Stimulated activated CD4-positive, alpha-beta T cell treated with anti-CD3 and anti-CD28 coated beads, TNF-alpha, amount 100 ng/mL, for 4 hours (primary cell): ENCODE measurements around the gene PNMA8A.
"Not testable (repeated sequence)": the region's sequence is repeated elsewhere in the genome, so short reads cannot be mapped to it uniquely, and the experiment has no call there.

Experiments
- DNase-seq, 3 experiments: peaks; one replicate each; pipeline ENCODE4 v3.0.0-alpha.2; 2020; ENCODE audit warnings: low read depth in 3 of 3

The PNMA8A gene

DNA sequence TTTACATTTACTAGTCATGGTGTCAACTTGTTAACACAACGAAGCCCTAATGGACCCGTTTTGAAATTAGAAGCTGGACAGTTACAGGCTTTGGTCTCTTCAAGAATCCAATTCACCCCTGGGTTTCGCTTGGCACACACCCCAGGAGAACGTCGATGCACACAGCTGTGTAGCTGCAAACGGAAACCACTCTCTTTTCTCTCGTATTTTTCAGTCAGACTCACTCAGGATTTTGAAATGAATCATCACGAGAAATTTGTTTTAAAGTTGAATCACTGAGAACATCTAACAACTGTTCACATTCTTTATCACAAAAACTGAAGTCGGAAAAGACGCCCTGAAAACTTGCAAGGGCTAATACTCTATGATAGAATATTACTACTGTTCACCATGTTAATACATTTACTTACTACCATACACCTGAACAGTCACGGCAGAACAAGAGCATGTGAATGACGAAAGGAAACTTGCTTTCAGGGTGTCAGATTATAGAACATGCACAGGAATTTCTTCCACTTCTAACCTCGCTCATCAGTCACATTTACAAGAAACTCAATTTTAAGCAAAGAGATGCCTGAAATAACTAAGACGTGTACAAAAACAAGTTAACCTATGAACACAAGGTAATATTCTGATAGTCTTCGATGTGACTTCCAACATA lies 4.7 kb downstream of the PNMA8A start:
- DNase-seq: no peak

DNA sequence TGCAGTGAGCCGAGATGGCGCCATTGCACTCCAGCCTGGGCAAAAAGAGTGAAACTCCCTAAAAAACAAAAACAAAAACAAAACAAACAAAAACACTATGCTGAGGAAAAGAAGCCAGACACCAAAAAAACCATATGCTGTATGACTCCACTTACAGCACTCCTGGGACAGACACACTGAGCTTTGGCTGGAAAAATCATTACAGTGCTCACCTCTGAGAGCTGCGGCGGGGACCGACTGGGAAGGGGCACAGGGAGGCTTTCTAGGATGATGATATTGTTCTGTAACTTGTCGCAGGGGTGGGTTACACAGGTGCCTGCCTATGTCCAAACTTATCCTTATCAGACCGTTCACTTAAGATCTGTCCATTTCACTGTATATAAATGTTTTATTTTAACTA lies 7.8 kb downstream of the PNMA8A start:
- no peak for DNase-seq

- no peak for DNase-seq
These were observed 9.8 kb downstream of the PNMA8A start for GRCh38 chr19:46461537-46461936.

DNA sequence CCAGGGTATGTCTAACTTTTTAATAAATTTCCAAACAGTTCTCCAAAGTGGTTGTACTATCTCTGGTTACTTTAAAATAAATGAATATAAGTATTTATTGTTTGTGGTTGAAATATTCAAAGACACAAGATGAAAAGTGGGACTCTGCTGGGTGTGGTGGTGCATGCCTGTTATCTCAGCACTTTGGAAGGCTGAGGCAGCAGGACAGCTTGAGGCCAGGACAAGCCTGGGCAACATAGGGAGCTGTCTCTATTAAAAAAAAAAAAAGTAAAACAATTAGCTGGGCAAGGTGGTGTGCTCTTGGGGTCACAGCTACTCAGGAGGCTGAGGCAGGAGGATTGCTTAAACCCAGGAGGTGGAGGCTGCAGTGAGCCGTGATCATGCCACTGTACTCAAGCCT lies 10.4 kb downstream of the PNMA8A start:
- no peak for DNase-seq

GRCh38 chr19:46460055-46460454 lies 11.3 kb downstream of the PNMA8A start:
- DNase-seq: no peak

DNA sequence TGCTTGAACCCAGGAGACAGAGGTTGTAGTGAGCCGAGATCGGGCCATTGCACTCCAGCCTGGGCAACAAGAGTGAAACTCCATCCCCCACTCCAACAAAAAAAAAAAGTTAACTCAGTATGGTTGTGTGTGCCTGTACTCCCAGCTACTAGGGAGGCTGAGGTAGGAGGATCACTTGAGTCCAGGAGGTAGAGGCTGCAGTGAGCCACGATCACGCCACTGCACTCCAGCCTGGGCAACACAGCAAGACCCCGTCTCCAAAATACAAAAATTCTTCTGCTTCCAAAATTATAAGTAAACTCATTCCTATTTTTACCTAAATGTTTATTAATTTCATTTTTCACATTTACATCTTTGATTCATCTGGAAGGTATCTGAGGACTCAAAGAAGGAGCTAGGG lies 14.4 kb downstream of the PNMA8A start:
- no peak for DNase-seq

DNA sequence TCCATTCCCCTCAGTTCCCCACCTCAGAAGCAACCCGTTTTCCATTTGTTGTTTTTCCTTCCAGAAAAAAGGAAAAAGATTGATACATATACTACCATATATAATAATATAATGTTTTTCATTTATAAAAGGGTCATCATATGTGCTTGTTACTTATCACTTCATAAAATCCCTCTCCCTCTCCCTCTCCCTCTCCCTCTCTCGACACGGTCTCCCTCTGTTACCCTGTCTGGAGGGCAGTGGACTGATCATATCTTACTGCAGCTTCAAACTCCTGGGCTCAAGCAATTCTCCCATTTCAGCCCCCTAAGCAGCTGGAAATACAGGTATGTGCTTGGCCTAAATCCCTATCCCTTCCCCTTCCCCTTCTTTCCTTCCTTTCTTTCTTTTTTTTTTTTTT lies 17.1 kb downstream of the PNMA8A start:
- DNase-seq: no peak

DNA sequence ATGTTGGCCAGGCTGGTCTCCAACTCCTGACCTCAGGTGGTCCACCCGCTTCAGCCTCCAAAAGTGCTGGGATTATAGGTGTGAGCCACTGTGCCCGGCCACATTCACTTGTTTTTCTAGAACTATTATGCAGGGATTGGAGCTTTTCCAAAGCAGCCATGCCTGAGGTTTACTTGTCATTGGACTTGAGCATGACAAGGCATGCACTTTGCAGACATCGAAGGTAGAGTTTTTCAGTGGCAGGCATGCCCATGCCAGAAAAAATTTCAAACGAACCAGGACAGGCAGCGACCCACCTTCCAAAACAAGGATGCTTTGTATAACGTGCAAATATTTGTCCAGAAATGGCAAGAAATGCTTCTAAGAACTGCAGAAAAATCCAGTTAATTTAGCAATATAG lies 17.7 kb downstream of the PNMA8A start:
- no peak for DNase-seq

DNA sequence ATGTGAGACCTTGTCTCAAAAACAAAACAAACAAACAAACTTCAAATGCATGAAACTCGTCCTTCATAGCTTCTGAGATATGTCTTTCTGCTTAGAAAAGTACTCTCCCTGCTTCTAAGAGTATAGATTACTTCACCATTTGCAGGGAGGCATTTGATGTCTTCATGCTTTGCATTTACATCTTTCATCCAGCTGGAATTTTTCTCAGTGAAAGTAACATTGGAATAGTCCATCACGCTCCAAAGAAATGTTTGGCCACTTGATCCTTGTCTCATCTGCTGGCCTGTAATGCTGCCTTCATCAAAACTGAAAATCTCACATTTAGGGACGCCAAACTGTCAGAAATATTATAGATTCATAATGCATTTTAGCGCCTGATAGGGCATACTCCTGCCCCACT lies 19.2 kb downstream of the PNMA8A start:
- no peak for DNase-seq

DNA sequence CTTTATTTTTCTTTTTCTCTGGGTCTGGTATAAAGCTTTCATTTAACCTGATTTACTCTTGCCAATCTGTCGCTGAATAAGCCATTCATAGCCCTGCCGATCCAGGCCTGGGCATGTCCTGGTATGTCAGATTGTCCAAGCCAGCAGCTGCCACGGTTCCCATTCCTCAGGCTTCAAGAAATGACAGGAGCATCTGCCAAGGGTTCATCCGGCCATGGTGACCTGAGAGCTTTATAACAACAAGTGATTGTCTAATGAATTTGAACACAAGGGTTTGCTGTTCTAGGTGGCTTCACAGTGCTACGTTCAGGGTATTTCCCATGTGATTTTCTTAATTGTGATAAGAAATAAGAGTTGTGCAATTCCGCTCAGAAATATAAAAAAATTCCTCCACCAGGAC lies 20.0 kb downstream of the PNMA8A start:
- no peak for DNase-seq

GRCh38 chr19:46450737-46451136 lies 20.6 kb downstream of the PNMA8A start:
- no peak for DNase-seq

GRCh38 chr19:46449228-46449627 lies 22.1 kb downstream of the PNMA8A start:
- DNase-seq: no peak

- no peak for DNase-seq
These were observed 22.8 kb downstream of the PNMA8A start for GRCh38 chr19:46448601-46449000.

DNA sequence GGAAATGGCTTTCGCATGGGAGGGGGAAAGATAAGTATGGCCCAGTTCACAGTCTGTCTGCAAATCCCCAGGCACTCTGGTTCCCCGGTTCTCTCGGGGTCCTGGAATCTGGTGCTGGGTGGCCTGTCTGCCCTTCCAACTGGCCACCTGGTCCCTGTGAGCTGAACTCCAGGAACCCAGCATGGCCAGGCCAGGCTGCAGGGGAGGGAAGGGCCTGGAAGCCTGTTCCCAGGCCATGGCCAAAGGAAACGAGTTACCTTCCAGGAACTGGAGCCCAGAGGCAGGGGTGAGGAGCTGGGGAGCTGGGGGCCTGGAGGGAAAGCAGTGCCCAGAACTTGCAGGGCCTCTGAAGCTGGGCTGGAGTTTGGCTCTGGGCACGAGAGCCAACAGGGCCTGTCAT lies 23.5 kb downstream of the PNMA8A start:
- no peak for DNase-seq

DNA sequence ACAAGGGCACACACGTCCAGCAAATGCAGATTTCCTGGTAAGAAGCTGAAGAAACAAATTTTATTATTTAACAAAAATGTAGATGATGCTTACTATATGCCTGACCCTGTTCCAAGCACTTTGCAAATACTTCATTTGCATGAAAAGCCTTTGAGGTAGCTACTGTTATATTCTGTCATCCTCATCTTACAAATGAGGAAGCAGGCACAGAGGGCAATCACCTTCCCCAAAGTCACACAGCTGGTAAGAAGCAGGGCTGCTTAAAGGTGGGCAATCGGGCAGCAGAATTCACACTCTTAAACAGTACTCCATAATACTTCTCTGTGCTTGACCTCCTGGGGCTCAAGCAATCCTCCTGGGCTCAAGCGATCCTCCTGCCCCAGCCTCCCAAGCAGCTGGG lies 24.4 kb downstream of the PNMA8A start:
- DNase-seq: no peak

DNA sequence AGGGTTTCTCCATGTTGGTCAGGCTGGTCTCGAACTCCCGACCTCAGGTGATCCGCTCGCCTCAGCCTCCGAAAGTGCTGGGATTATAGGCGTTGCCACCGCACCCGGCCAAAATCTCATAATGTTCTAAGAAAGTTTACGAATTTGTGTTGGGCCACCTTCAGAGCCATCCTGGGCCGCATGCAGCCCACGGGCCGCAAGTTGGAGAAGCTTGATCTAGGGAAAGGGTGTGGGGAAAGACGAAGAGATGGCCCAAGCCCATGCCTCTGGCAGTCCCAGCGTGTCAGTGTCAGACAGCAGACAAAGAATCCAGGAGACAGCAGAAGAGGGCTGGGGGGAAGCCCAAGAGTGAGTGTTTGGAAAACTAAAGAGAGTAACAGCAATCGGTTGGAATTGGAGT lies 25.3 kb downstream of the PNMA8A start:
- no peak for DNase-seq

- no peak for DNase-seq
These were observed 28.4 kb downstream of the PNMA8A start for GRCh38 chr19:46442808-46443450.

DNA sequence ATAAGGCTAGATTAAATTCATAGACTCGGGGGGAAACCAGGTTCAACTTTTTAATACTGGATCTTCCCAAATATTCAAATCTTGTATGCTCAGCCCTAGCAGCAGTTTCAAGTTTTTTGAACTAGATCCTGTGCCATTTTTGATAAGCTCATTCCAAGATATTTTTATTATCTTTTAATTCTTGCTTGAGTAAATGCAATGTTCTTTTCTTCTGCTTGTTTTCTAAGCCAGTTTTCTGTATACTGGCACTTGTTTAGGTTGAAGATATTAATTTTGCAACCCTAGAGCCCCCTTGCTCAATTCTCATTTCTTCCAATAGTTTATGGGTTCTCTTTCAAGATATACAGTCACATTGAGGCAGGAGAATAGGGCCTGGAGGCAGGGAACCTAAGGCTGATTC lies 29.5 kb downstream of the PNMA8A start:
- no peak for DNase-seq

GRCh38 chr19:46435689-46436088 lies 35.7 kb downstream of the PNMA8A start:
- DNase-seq: not testable (repeated sequence)

- DNase-seq: no peak
These were observed 36.4 kb downstream of the PNMA8A start for GRCh38 chr19:46435009-46435408.

DNA sequence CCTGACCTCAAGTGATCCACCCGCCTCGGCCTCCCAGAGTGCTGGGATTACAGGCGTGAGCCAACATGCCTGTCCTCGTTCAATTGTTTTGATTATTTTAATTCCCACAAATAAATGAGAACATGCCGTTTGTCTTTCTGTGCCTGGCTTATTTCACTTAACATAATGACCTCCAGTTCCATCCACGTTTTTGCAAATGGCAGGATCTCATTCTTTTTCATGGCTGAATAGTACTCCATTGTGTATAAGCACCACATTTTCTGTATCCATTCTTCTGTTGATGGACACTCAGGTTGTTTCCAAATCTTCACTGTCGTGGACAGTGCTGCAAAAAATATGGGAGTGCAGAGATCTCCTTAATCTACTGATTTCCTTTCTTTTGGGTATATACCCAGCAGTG lies 37.9 kb downstream of the PNMA8A start:
- not testable (repeated sequence) for DNase-seq

- no peak for DNase-seq
These were observed 39.5 kb downstream of the PNMA8A start for GRCh38 chr19:46431824-46432223.

DNA sequence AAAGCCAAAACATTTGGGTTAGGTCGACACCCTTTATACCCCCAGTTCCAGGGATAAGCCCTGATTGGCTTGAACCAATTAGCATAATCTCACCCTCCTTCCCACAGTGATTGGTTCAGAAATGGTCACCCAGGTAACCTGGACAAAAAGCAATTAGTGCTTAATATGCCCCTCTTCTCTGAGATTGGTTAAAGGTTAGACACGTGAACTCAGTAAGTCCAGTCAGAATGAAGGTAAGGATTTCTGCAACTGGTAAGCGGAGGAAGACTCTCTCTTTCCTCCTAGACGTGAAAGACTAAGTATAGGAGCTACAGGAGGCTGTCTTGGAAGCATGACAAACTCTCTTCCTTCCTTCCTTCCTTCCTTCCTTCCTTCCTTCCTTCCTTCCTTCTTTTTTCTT lies 41.4 kb downstream of the PNMA8A start:
- no peak for DNase-seq
